ENCODE measurements around the gene SIL1.

The SIL1 gene

DNA sequence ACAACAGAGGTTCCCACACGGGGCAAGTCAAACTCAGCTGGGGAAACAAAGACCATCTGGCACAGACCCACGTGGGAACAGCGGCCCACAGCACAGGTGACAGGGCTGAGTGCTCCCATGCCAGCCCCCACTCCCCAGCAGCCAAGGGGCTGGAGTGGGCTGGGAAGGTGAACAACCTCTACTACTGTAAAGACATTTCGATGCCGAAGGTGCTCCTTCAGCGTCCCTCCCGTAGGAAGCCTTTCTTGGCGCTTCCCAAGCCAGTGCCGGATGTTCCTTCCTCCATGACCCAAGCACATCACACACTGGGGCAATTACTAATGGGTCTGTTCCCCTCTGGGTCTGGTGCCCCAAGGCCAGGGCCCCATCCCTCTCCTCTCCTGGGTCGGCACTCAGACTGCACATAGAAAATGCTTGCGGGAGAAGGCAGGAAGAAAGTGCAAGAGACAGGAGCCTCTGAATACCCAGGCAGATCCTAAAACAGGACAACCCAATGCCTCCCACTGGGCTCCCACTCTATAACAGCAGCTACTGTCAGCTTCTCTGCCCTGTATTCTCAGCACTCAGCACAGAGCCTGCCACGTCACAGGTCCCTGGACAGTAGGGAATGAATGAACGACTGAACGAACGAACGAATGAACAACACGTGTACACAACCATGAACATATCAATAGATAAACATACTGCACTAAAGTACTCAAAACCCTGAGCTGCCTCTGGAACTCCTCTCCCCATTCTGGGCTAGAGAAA is 246.0 kb downstream of the SIL1 start:
- DNase-seq, result no peak

DNA sequence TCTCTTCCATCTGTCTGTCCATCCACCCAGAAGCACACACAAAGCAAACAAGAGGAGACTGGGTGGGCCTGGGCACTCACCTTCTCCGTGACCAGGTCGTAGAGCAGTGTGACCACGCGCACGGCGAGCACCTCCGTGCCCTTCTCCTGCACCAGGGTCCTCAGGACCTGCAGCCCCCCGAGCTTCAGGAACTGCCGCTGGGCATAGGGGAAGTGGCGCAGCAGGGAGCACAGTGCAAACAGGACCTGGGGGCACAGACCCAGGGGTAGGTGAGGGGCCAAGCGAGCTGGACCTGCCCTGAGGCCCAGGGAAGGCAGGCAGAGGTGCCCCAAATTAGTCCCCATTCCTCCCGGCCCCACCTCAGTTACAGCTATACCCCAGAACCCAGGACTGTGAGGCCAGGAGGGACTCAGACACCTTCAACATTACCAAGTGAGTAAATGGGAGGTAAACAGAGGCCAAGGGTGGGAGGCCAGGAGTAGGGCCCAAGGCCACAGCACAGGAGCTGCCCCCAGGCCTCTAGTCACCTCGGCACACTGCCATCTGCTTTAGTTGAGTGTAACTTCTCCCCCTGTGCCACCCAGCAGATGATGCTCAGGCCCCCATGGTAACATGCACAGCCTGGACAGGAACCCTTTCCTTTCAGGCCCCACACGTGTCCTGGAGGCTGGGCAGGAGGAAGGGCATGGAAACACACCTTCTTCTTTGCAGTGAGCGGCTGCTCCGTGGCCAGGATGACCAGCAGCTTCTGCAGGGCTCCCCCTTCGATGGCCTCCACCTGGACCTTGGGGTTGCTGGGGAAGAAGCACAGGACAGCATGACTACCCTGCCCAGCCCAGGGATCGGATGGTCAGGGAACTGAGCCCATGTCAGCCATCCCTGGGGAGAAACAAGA is 246.8 kb downstream of the SIL1 start:
- DNase-seq, result no peak

DNA sequence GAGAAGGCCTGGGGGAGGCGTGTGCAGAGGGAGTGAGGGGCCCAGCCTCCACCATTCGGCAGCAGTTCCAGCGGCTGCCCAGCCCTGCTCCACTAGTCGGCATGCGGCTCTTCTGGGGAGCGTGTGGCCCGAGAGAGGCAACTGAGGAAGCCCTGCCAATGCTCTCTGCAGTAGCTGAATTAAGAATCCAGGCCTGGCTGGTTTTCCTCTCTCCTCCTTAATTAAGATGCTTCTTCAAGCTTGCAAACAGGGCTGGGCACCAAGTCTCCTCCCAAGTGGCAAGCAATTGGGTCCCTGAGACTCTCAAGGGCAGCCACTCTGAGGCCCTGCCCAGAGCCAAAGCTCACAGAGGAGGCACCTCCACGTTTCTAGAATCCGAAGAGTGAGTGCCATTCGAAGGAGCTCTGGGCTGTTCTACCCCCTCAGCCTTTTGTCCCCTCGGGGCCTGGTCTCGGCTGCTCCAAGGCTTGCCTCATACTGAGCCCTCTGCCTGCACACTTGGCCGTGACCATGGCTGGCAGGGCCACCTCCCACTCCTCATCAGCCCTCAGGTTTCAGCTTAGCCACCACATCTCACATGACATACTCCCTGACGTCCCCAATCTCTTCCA is 247.6 kb downstream of the SIL1 start:
- DNase-seq, result no peak

DNA sequence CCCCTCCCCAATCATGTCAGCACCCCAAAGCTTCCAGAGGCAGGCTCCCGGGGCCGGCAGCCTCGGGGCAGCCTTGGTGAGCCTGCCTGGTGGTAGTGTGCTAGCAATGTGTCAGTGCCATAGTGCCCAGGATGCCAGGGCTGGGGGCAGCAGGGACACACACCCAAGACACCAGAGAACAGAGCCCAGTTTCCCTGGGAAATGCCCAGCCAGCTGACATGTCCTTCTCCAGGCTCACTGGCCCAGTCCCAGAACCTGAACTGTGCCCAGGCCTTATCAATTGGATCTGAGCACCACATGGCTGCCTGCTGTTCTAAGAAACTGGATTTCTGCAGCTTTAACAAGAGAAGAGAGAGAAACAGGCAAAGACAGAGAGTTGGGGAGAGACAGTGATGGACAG is 248.2 kb downstream of the SIL1 start:
- DNase-seq, result no peak

DNA sequence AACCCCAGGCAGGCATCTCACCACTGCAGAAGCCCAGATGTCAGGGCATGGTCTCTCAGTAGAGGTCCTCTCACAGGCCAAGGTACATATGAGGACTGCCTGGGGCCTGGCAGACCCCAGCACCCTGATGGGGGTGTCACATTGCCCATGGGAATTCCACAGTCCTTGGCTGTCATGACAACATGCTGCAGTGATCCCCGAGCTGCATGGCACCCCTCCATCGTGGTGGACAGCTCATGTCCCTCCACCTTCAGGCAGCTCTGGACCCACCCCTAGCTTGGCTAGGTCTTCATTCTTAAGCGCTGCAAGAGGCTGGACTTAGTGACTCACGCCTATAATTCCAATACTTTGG is 249.0 kb downstream of the SIL1 start:
- DNase-seq, result no peak

DNA sequence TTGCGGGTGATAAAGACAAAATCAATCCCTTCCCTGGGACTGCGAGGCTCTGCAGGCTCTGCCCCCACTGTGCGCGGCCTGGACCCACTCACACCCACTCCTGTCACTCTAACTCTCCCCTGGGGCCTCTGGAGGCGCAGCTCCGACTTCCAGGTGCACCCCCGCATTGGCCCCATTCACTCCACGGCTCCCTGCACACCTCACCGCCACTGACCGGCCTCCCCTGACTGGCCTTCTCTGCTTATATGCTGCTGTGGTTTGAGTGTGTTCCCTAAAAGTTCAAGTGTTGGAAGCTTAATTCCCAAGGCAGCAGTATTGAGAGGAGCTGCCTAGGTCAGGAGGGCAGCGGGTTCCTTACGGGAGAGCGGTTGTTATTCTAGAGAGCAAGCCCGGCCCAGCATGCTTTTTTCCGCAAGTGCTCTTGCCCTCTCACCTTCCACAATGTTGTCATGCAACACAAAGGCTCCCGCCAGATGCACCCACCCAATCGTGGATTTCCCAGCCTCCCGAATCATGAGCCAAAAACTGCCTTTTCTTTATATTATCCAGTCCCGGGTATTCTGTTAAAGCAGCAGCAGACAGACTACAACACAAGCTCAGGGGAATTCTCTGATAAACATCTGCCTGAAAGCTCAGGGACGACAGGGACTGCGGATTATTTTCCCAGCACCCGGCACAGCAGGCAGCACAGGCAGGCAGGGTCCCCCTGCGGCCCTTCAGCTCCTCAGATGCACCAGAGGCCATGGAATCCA is 249.5 kb downstream of the SIL1 start:
- DNase-seq, result no peak

DNA sequence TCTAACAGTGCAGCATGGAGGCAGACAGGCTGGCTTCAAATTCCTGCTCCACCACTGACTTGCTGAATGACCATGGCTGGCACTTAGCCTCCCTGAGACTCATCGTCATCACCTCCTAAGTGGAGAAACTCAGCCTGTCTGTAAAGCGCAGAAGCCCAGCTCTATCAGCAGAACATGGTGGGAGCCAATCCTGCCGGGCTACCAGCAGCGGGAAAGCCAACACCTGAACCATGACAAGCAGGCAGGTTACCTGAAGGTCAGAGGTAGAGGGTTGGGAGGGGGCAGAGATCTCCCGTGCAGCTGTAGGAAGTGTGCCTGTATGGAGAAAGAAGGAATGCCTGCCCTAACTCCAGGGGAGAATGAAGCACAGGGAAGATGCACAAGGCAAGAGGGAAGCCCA is 250.4 kb downstream of the SIL1 start:
- DNase-seq, result no peak

DNA sequence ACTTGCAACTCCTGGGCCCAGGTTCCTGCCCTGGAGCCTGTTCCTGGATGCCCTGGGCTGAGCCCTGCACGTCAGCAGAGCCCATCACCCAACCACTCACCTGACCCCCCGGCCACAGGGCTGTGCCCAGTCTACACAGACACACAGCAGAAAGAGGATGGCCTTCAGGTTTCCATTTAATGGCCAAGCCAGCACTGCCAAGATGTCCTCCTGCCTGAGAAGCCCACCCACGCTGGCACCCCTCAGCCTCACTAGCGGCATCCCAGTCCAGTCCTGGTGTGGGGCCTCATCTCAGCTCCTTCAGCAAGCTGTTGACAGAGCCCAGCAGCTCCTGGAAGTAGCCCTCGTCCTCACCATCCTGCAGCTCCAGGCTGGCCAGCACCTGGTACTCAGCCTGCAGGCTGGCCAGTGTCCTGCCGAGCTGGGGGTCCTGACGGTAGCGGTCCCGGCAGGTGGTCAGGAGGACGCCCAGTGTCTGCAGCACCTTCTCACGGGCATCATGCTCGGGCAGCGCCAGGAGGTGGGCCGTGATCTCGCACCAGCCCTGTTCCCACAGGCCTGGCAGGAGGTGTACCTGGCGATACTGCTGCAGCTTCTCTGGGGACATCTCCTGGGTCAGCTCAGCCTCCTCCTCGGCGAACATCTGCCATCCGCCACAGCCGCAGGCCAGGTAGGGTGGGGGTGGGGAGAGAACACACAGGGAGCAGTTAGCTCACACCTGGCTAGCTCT is 251.2 kb downstream of the SIL1 start:
- DNase-seq, result no peak

DNA sequence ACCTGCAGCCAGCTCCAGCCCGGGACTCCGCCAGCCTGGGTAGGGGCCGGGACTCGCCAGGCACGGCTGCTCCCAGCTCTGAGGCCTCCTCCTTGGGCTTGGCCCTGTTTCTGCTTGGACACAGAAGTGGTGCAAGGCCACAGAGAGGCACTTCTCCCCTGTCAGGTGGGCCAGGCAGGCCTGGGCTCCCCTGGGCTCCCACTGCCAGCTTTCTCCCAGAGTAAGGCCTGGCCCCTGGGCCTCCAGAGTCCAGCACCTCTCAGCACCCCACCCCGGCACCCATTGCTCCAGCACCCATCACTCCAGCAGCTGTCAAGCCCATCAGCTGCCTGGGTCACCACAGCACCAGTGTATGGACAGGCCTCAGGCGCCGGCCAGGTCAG is 251.9 kb downstream of the SIL1 start:
- no peak for DNase-seq

DNA sequence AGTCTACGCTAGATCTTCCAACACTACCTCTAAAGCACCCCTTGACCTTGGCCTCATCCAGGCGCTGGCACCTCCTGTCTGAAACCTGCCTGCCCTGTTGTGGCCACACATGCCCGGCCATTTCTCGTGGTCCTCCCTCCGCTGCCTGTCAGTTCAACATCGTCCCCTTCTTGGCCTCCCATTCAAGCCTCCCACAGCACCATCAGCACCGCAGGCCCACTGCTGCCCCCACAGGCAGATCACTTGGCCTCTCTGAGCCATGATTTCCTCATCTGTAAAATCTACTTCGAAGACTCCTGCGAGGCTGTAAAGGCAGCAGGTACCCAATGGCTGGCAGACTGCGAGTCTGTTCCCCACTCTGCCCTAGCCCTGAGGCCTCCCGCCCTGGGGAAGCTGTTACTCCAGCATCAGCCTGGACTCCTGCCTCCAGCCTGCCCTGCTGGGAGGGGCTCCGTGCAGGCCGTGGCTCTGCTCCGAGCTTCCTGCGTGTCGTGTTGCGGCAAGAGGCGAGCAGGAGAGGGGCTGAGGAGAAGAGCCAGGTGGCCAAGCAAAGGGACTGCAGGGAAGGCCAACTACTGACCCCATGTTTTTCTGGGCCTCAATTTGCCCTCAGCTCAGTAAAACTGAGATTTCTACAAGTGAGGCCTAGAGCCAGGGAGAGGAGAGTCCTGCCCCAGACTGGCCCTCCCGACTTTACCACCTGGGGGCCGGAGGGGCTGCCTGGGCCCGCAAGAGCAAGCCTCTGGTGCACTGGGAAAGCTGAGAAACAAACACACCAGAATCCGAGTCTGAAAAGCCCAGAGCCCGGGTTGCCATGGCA is 252.5 kb downstream of the SIL1 start:
- DNase-seq, result no peak

DNA sequence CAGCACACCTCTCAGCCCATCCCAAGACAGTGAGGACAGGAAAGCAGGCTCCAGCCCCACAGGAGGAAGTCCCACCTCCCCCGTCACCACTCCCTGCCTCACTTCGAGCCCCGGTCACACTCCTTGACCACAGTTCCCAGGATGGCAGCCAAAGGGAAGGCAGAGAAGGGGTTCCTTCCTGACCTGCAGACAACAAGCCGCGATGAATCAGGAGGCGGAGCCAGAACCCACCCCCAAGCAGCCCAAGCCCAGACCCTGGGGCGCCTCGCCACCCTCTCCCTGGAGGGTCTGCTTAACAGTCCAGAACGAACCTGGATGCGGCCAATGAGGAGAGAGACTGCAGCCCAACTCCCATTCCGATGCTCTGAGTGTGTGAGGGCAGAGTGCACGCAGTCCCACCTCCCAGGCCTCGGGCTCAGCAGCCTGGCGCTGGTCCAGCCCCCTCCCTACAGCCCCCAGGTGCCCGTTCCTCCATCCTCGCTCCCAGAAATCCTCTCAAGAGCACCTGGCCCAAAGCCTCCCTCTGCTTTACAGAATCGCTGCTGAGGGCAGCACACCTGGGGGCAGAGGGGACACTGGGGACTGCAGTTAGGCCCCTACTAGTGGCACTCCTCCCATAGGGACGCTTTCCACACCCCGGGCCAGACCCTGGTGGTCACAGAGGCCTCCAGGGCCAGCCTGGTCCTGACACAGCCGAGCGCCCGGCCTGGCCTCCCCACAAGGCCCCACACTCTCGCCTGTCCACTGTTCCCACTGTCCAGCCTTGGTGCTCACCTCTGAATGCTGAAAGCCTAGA is 253.4 kb downstream of the SIL1 start:
- DNase-seq, result no peak

DNA sequence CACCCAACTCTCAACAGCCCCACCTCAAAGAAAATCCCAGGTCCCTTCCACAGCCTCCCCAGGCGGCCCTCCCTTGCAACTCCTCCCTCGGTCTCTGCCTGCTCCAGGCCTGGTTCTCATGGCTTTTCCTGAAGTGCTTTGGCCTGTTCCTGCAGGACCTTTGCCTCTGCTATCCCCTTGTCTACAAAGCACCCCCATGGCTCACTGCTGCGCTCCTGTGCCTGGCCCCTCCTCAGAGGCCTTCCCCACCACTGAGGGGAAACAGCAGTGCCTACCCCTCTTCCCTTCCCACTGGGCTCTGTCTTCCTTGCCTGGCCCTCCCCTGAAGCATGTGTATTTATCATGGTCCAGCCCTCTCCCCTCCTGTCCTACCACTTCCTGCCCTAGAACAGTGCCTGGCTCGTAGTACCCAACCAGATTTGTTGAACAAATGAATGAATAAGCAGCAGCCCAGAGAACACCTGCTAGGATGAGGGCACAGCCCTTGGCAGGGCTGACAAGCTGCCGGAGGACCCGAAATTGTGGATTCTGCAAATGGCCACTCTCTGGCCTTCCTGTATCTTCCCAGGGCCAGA is 254.5 kb downstream of the SIL1 start:
- DNase-seq, result no peak

DNA sequence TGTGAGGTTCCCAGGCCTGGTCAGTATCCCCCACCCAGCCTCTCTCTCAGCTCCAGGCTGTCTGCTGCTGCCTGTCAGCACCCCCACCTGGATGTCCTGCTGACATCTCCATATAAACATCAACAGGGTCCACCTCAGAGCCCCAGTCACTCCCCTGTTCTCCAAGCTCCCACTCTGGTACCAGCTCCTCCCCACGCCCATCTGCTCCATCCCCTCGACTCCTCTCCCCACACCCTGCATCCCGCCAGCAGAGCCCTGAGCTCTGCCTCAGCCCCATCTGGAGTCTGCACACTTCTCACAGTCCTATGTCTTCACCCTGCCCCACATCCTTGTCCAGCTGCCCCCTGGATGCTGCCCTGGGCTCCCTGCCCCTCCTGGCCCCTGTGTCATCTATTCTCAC is 255.3 kb downstream of the SIL1 start:
- no peak for DNase-seq

DNA sequence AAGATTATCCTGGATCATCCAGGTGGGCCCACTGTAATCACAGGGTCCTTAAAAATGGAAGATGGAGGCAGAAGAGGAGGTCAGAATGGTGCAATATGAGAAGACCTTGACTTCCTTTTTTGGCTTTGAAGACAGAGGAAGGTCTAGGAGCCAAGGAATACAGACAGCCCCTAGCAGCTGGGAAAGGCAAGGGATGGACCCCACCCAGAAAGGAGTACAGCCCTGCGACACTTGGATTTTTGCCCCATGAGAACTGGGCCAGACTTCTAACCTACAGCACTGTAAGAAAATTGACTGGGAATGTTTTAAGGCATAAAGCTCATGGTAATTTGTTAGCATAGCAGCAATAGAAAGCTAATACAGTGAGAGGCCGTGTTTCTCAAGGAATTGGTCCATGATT is 256.1 kb downstream of the SIL1 start:
- no peak for DNase-seq

DNA sequence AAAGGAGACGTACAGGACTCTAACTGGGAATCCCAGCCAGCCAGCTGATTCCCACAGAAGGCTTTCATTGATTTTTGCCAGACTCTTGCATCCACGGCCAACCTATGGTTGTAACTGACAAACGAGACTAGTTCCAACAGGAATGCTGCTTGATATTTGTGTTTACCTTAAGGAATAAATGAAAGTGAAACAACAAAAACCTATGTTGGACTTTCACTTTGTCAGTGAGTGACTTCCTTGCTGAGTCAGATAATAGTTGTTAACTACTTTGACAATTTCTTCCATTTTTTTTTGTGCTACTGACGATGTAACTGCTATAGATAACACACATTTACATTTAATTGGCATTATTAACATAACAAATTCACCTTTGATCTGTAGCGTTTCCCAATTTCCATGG is 259.6 kb downstream of the SIL1 start:
- DNase-seq, result no peak

DNA sequence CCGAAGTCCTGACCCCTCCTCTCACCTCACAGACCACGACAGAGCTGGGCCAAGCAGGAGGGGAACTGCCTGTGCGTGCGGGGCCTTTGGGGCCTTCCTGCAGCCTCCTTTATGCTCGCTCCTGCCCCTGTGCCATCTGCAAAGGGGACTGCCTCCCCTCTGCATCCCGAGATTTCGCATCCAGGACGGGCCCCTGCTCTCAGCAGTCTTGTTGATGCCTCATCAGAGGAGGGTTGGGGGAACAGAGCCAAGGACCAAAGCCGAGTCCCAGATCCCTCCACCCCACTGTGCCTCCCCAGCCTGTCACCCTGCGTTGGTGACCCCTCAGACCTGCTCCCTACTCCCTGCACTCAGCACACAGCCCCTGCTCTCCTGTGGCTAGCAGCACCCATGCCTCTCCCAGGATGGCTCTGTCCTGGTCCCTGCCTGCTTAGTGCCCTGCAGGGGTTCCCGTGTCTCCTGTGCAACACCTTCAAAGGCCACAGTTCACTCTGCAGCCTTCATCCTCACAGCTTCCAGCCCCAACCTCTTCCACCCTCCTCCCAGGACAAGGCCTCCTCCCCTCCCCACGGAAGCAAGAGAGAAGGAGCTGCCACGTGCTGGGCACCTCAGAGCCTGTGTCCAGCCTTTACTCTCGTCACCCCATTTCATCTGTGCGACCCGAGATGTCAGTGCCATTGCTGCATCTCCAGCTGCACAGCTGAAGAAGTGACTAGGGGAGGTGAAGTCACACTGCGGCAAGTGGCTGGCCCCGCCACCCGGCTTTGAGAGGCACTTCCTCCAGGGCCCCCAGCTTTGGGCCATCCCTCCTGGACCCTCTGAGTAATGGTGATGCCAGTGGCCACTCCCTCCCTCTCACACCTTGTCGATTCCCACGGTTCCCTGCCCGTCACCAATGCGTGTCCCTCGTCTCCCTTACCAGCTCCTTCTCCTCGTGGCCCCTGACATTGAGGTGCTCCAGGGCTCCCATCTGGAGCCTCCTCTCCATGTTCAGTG is 260.5 kb downstream of the SIL1 start:
- DNase-seq, result no peak

DNA sequence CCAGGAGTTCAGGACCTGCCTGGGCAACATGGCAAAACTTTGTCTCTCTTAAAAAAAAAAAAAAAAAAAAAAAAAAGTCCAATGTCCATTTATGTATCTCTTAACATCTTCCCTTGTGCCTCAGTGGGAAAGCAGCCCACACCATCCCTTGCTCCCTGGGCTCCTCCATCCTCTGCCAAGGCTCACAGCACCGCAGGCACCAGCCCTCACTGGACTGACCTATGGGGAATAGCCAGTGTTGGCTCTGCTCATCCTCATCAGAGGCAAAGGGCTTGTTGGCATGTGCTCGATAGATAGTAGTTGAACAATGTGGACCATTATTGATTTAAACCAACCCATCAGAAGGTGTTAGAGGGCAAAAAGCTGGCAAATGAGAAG is 261.2 kb downstream of the SIL1 start:
- DNase-seq, result no peak

DNA sequence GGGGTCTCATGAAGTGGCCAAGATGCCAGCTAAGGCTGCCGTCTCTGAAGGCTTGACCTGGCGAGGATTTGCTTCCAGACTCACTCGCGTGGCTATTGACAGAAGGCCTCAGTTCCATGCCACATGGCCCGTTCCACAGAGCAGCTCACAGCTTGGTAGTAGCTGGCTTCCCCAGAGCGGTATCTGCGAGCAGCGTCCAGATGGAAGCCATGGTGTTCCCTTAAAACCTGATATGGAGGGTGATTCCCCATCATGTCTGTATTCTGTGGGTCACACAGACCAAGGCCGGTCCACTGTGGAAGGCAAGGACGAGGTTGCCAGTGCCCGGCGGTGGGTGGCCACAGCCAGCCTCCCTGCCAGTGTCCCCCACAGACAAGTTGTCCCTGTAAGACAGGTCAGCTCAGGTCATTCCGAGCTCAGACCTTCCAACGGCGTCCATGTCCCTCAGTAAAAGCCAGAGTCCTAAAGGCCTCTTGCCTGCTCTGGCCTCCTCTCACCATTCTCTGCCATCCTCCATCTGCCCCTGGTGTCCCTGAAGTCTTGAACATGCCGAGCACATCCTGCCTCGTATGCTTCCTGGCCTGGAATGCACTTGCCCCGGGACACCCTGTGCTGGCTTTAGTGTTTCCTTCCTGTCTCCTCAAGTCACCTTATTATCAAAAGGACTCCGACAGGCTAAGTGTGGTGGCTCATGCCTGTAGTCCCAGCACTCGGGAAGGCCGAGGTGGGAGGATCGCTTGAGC is 261.8 kb downstream of the SIL1 start:
- DNase-seq, result no peak

DNA sequence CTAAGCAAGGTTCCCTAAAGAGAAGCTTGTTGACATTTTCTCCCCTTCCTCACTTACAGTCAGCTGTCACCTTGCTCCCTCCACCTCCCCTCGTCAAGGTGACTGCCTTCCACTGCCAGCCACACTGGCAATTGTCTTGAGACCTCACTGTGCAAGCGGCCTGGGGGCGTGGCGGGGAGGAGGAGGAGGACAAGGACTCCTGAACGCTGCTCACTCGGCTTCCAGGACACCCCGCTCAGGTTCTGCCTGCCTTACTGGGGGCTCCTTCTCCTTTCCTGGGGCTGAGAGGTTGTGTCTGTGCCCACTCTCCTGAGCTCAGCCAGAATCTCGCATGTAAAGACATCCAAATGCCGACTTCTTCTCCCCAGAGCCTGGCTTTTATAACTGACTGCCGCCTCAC is 262.7 kb downstream of the SIL1 start:
- no peak for DNase-seq
